Adrenal gland (tissue), 12 donors: ENCODE results near the gene CPT1B. TPM values are rescaled to one million over a fixed set of nuclear protein-coding genes. Genes with fewer than 3 reads are reported as not detected.
"Not testable (repeated sequence)": the region's sequence is repeated elsewhere in the genome, so short reads cannot be mapped to it uniquely, and the experiment has no call there.

Experiments used
- DNase-seq, 7 donors: peaks; one replicate each; pipeline ENCODE4 v3.0.0-alpha.2; 2019 to 2020
- H3K27ac ChIP-seq, 5 donors: fragments of 200-600 bp; sonication (generic) in 4 of 5; 1 replicate in 3 of 5; 2 replicates in 2 of 5; pipeline versions ENCODE4 v1.5.1 to v1.8.0; 2016 to 2020; ENCODE audit warnings: mild to moderate bottlenecking in 1 of 5
- H3K27me3 ChIP-seq: fragments of 200-600 bp; 2 replicates; pipeline ENCODE4 v1.8.0; 2021
- H3K36me3 ChIP-seq, 2 donors: fragments of 200-600 bp; replicated peaks in 1 of 2; 1 replicate in 1 of 2; 2 replicates in 1 of 2; pipeline versions ENCODE4 v1.5.1 to v1.8.0; 2018 to 2022
- H3K4me1 ChIP-seq, 2 donors: fragments of 200-600 bp; replicated peaks in 1 of 2; 1 replicate in 1 of 2; 2 replicates in 1 of 2; pipeline versions ENCODE4 v1.5.1 to v1.8.0; 2018 to 2021
- H3K4me3 ChIP-seq, 4 donors: fragments of 200-600 bp; sonication (generic) in 3 of 4; one replicate each; pipeline ENCODE4 v1.5.1; 2016 to 2018
- H3K9me3 ChIP-seq, 3 donors: fragments of 200-600 bp; sonication (generic) in 1 of 3; replicated peaks in 1 of 3; 1 replicate in 2 of 3; 2 replicates in 1 of 3; pipeline versions ENCODE4 v1.5.1 to v1.8.0; 2016 to 2021
- POLR2A ChIP-seq, 2 donors: fragments of 450-650 bp; IDR thresholded peaks; one replicate each; pipeline ENCODE4 v1.6.1; 2017; ENCODE audit warnings: antibody characterized with exemption in 2 of 2, mild to moderate bottlenecking in 2 of 2, moderate library complexity in 1 of 2
- WGBS, 4 donors: extraction: QIAGEN DNeasy Blood & Tissue Kit in 2 of 4; methylation state at CpG; one replicate each; pipeline versions ENCODE4 v1.1.5 to v1.1.7; 2013 to 2017; 5-methylcytosine and 5-hydroxymethylcytosine counted together
- intact Hi-C, 2 donors: fragments of 100-400 bp; cut with DNase I; formaldehyde crosslinking; loops; one replicate each; pipeline versions ENCODE4 v1.14.1 to v1.15.0; 2022 to 2023
- polyA plus RNA-seq, 3 donors: library from polyadenylated mRNA; stranded (reverse); fragments of 200-250 nt in 2 of 3; fragments of 350-450 nt in 1 of 3; fragmentation: Illumina TruSeq in 1 of 3; extraction: RNeasy Lipid Tissue Mini Kit (QIAGEN cat#74804) in 1 of 3; gene quantifications; one replicate each; pipeline ENCODE4 v1.2.3, GENCODE V29; 2013 to 2014
- total RNA-seq, 9 donors: library from RNA; depleted of rRNA in 4 of 9; stranded (reverse); fragments of >200 nt in 4 of 9; fragments of 120-200 nt in 1 of 9; fragmentation: NEBNext Ultra II Directional in 1 of 9; extraction: Animal tissue kit (Norgen Biotek cat#: 25700) in 1 of 9; gene quantifications; one replicate each; pipeline versions ENCODE4 v1.1.0 to v1.2.4, GENCODE V29; 2013 to 2023
- TF ChIP-seq, protein P1 (sequence below), 6 experiments: fragments of 450-650 bp in 4 of 6; fragments of 200-600 bp in 2 of 6; sonication (generic) in 1 of 6; IDR thresholded peaks; 1 replicate in 5 of 6; 2 replicates in 1 of 6; pipeline versions ENCODE4 v1.5.1 to v1.8.0; 2016 to 2021; ENCODE audit warnings: antibody characterized with exemption in 6 of 6, mild to moderate bottlenecking in 2 of 6, moderate library complexity in 1 of 6
- donor health status: healthy with polysubstance abuse.
- donor health status: Bipolar disorder and iron deficiency.
- donor health status: DM: yes; HTN: yes; CAD: no.
- donor health status: DM: no; HTN: no; CAD: no.
- donor health status: DM: no; HTN: no; CAD: no.
- donor health status: DM: yes; HTN: yes; CAD: no.

CPT1B gene
- total and polyA plus RNA-seq, 12 donors: 6.2 to 76.1 (median 16.5) TPM

DNA sequence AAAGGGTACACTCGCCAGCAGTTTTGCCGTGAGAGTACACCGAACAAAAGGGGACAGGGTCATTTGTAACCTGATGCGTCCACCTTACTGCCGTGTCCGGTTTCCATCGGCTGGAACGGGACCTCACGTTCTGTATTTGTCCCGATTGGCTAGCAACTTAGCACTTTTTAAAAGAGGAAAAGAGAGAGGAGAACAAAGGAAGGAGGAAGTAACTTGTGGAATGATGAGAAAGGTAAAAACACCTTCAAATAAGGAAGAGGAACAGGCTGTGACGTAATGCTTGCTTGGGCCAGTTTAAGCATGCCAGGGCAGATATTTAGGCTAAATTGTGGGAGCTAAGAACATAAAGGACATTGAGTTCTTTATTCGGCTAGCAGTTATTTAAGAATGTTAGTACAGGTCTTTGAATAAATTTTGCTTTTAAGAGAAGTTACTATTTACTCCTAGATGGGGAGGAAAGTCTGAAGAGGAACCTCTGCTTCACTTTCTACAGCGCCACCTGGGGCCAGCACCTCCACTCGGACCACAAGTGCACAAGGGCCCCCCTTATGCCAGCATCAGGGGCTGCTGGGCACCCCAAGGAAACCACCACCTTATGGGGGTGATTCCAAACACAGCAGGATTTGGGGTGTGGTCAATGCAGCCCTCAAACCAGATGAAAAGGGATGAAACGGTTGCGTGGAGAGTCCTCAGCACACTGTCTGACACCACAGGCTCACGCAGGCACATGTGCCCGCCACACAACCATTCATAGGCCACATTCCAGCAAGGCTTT, 43.9 kb upstream of the CPT1B start:
- intact Hi-C loops: no loop called here
- Histone ChIP-seq H3K9me3 (no peaks in the 10 kb centered on the region), H3K4me3 (no peak overlapping the region), H3K27me3 (no peaks in the 10 kb centered on the region), H3K4me1 (peaks cover 1 to 17% of the 10 kb centered on the region in 2 donors), H3K27ac (no peak overlapping the region), H3K36me3 (no peaks in the 10 kb centered on the region)
- 22 to 25% (median 22%) methylated on average over 17 to 18 of the region's 18 CpGs for WGBS, 4 donors
- no peak for DNase-seq
- no peak for TF ChIP-seq POLR2A (IDR thresholded peaks at IDR 0.05)
- TF ChIP-seq, protein P1, sequence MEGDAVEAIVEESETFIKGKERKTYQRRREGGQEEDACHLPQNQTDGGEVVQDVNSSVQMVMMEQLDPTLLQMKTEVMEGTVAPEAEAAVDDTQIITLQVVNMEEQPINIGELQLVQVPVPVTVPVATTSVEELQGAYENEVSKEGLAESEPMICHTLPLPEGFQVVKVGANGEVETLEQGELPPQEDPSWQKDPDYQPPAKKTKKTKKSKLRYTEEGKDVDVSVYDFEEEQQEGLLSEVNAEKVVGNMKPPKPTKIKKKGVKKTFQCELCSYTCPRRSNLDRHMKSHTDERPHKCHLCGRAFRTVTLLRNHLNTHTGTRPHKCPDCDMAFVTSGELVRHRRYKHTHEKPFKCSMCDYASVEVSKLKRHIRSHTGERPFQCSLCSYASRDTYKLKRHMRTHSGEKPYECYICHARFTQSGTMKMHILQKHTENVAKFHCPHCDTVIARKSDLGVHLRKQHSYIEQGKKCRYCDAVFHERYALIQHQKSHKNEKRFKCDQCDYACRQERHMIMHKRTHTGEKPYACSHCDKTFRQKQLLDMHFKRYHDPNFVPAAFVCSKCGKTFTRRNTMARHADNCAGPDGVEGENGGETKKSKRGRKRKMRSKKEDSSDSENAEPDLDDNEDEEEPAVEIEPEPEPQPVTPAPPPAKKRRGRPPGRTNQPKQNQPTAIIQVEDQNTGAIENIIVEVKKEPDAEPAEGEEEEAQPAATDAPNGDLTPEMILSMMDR (IDR thresholded peaks at IDR 0.05): no peak

DNA sequence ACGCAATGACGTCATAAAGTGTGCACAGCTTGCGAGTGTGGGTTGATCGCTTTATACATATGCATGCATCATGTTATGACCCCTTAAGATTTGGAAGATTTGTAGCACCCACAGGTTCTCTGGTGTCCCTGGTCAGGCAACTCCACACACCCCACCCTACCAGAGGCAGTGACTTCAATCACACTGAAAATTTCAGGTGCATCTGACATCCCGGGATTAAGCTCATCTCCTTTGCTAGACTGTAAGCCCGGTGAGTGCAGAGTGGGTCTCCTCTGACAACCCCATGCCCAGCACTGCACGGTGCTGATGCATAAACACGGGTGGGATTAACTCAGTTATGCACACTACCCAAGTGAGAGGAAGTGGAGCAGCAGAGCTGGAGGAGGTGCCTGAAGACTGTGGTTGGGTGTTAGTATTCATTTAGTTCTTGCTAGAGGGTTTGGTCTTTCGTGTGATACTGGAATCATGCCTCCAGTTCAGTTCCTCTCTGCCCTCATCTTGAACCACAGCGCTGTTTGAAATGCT, 43.2 kb upstream of the CPT1B start:
- no peaks in the 10 kb centered on the region for H3K36me3 ChIP-seq
- no peaks in the 10 kb centered on the region for H3K9me3 ChIP-seq
- H3K27ac ChIP-seq: no peak overlapping the region
- H3K27me3 ChIP-seq: no peaks in the 10 kb centered on the region
- intact Hi-C loops: no loop called here
- 25 to 40% (median 31%) methylated on average over 10 of the region's 10 CpGs for WGBS, 4 donors
- H3K4me1 ChIP-seq: peaks cover 0 to 16% of the 10 kb centered on the region in 2 donors
- TF ChIP-seq, protein P1 (IDR thresholded peaks at IDR 0.05): no peak
- no peak for TF ChIP-seq POLR2A (IDR thresholded peaks at IDR 0.05)
- H3K4me3 ChIP-seq: no peak overlapping the region
- DNase-seq: no peak

DNA sequence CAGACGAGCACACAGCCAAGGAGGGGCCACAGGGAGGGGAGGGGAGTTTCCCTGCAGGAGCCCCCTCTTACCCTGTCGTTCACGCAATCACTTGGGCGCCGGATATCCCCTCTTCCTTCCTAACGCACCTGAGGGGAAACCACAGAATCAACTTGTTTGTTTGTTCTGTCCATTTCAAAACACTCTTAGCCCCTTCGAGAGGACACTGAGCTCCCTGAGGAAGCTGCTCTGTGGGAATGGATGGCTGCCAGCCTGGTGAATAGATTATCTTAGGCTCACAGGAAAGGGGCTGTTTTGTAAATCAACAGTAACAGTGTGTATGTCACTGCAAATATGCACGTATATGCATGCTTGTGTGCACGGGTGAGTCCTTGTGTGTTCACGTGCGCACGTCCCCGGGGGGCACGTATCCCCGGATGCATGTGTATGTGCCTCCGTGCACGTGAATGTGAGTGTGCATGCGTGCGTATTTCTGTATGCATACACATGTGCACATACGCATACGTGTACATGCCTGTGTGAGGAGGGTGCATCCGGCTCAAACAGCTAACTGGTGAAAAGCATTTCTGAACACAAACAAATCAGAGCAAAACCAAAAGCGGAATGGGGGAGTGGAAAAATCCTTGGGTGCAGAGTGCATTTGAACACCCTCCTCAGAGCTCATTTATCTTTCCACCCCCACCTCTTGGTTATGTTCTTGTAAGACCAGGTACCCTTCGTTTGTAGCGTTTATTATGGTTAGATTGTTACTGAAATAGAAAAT, 42.5 kb upstream of the CPT1B start:
- intact Hi-C loops: no loop called here
- peak overlapping the region in 1 of 5 donors; percentile 20 for H3K27ac ChIP-seq
- DNase-seq: peak in 6 of 7 donors; percentile 55 to 87 (median 80)
- H3K27me3 ChIP-seq: no peaks in the 10 kb centered on the region
- peaks cover 0 to 16% of the 10 kb centered on the region in 2 donors for H3K4me1 ChIP-seq
- no peaks in the 10 kb centered on the region for H3K9me3 ChIP-seq
- H3K36me3 ChIP-seq: no peaks in the 10 kb centered on the region
- peak overlapping the region in 1 of 4 donors; percentile 42 for H3K4me3 ChIP-seq
- 17 to 22% (median 18%) methylated on average over 23 to 25 of the region's 25 CpGs for WGBS, 4 donors
- TF ChIP-seq, protein P1 (IDR thresholded peaks at IDR 0.05): peak in 4 of 6 experiments; percentile 24 to 80 (median 70)
- no peak for TF ChIP-seq POLR2A (IDR thresholded peaks at IDR 0.05)

DNA sequence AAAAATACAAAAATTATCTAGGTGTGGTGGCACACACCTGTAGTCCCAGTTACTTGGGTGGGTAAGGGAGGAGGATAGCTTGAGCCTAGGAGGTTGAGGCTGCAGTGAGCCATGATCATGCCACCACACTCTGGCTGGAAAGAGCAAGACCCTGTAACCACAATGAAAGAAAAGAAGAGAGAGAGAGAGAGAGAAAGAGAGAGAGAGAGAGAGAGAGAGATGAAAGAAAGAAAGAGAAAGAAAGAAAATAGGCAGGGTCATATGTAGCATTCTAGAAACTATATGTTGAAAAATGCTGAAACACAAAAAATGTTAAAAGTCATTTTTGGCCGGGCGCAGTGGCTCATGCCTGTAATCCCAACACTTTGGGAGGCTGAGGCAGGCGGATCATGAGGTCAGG, 36.1 kb upstream of the CPT1B start:
- WGBS, 4 donors: 61 to 86% (median 72%) methylated on average over 3 of the region's 3 CpGs
- intact Hi-C loops: loop anchor here in 1 of 2 donors (10.0 kb wide), 1 partner anchor 359 kb away; the partner anchor contains the start of gene HDAC10
- not testable (repeated sequence) for H3K4me1 ChIP-seq, DNase-seq, H3K27me3 ChIP-seq, H3K27ac ChIP-seq, H3K9me3 ChIP-seq, H3K4me3 ChIP-seq, H3K36me3 ChIP-seq
